HepG2 (cell line): ENCODE measurements around the gene HIVEP2. TPM values are rescaled to one million over a fixed set of nuclear protein-coding genes. Genes with fewer than 3 reads are reported as not detected.

Experiments
- ATAC-seq: fragments of 200-7000 bp; cut with Tn5 transposase; 3 replicates; pipeline ENCODE4 v1.9.1; 2020; ENCODE audit warnings: mild to moderate bottlenecking, moderate library complexity
- BruUV-seq: library from RNA; stranded (reverse); fragments of 400-500 nt; replicated peaks from 2 replicates; lab custom pipeline; 2021; lab: Mats Ljungman, UMichigan
- CTCF ChIA-PET: fragments of 300-600 bp; formaldehyde crosslinking; extraction: SDS; loops from one replicate; lab custom pipeline; 2021; ENCODE audit warnings: low total read pairs, inconsistent platforms, low intra/inter-chr PET ratio; lab: Yijun Ruan, JAX
- POLR2A ChIA-PET: fragments of 350-600 bp; sonication (Branson Sonifier 250); formaldehyde crosslinking; loops from one replicate; lab custom pipeline; 2020; ENCODE audit warnings: antibody characterized with exemption, inconsistent platforms; lab: Yijun Ruan, JAX
- DNase-seq: peaks from one replicate; pipeline ENCODE4 v3.0.0-alpha.2; 2015; ENCODE audit warnings: low spot score
- FAIRE-seq: peaks from 3 replicates; lab custom pipeline; 2011; peaks lifted over from hg19 to GRCh38; lab: Jason Lieb, UNC
- H2AFZ ChIP-seq: one replicate; pipeline ENCODE4 v1.6.1; 2011; ENCODE audit warnings: low read length, inconsistent platforms
- H3K27ac ChIP-seq: fragments of 300-600 bp; 3 replicates; pipeline ENCODE4 v1.8.0; 2011; ENCODE audit warnings: mixed run types, mild to moderate bottlenecking, mixed read lengths, low read length, inconsistent platforms; ENCODE audit not compliant: insufficient read depth; ENCODE audit errors: extremely low read length
- H3K27me3 ChIP-seq, 2 experiments: fragments of 200-600 bp in 1 of 2; 2 replicates in 1 of 2; 3 replicates in 1 of 2; pipeline versions ENCODE4 v1.6.0 to v1.8.0; 2011; ENCODE audit warnings: low read length in 2 of 2, mild to moderate bottlenecking in 2 of 2, moderate library complexity in 2 of 2, inconsistent platforms in 1 of 2; ENCODE audit not compliant: insufficient read depth in 2 of 2, control insufficient read depth in 1 of 2
- H3K36me3 ChIP-seq, 2 experiments: fragments of 200-600 bp in 1 of 2; replicated peaks in 1 of 2; 2 replicates in 1 of 2; 3 replicates in 1 of 2; pipeline versions ENCODE4 v1.5.1 to v1.8.0; 2011; ENCODE audit warnings: low read length in 2 of 2, inconsistent platforms in 1 of 2; ENCODE audit not compliant: insufficient read depth in 2 of 2, control insufficient read depth in 1 of 2
- H3K4me1 ChIP-seq: 2 replicates; pipeline ENCODE4 v1.5.1; 2012; ENCODE audit warnings: low read length, inconsistent platforms; ENCODE audit not compliant: insufficient read depth
- H3K4me2 ChIP-seq: 2 replicates; pipeline ENCODE4 v1.6.0; 2011; ENCODE audit warnings: low read depth, low read length, inconsistent platforms
- H3K4me3 ChIP-seq, 3 experiments: fragments of 200-600 bp in 1 of 3; sonication (generic), shearing (Covaris generic) in 1 of 3; replicated peaks in 1 of 3; 2 replicates each; pipeline ENCODE4 v1.5.1; 2011 to 2016; ENCODE audit warnings: low read length in 3 of 3, inconsistent platforms in 2 of 3, low read depth in 2 of 3, mild to moderate bottlenecking in 2 of 3, control low read depth in 1 of 3, mixed read lengths in 1 of 3; ENCODE audit not compliant: insufficient read depth in 1 of 3
- H3K79me2 ChIP-seq: one replicate; pipeline ENCODE4 v1.6.1; 2011; ENCODE audit warnings: low read length, inconsistent platforms; ENCODE audit not compliant: insufficient read depth
- H3K9ac ChIP-seq: 2 replicates; pipeline ENCODE4 v1.6.0; 2011; ENCODE audit warnings: mild to moderate bottlenecking, low read depth, low read length, inconsistent platforms; ENCODE audit not compliant: insufficient read depth
- H3K9me3 ChIP-seq: 2 replicates; pipeline ENCODE4 v1.5.1; 2012; ENCODE audit warnings: mild to moderate bottlenecking, low read length
- H4K20me1 ChIP-seq: 2 replicates; pipeline ENCODE4 v1.6.0; 2011; ENCODE audit warnings: inconsistent platforms, mild to moderate bottlenecking, low read length, moderate library complexity; ENCODE audit not compliant: insufficient read depth
- ARID2 ChIP-seq: sonication (generic); formaldehyde crosslinking; IDR thresholded peaks from 2 replicates; pipeline ENCODE4 v1.8.1; 2022; ENCODE audit warnings: mild to moderate bottlenecking, missing genetic modification reagents, borderline replicate concordance
- ARNT2 ChIP-seq: sonication (generic); formaldehyde crosslinking; IDR thresholded peaks from 2 replicates; pipeline ENCODE4 v1.8.0; 2022; ENCODE audit warnings: mild to moderate bottlenecking, low read depth, missing genetic modification reagents, moderate library complexity
- CHD4 ChIP-seq: fragments of 200-600 bp; sonication (generic); IDR thresholded peaks from 2 replicates; pipeline ENCODE4 v1.7.0; 2017; ENCODE audit warnings: mild to moderate bottlenecking, low read length, borderline replicate concordance
- CREB1 ChIP-seq, 2 experiments: fragments of 450-650 bp in 1 of 2; IDR thresholded peaks; 2 replicates each; pipeline ENCODE4 v1.6.1; 2016 to 2017; ENCODE audit warnings: control low read depth in 1 of 2, mild to moderate bottlenecking in 1 of 2, missing compliant biosample characterization in 1 of 2, missing genetic modification characterization in 1 of 2
- FOXA1 ChIP-seq, 2 experiments: fragments of 450-650 bp in 1 of 2; sonication (generic) in 1 of 2; formaldehyde crosslinking in 1 of 2; IDR thresholded peaks; 2 replicates each; pipeline versions ENCODE4 v1.4.0 to v1.6.1; 2016 to 2020; ENCODE audit warnings: missing genetic modification reagents in 1 of 2
- HNRNPL ChIP-seq: fragments of 200-400 bp; formaldehyde crosslinking; IDR thresholded peaks from 2 replicates; pipeline ENCODE4 v1.6.1; 2017; ENCODE audit warnings: mild to moderate bottlenecking, low read depth, low read length
- KDM5A ChIP-seq: fragments of 200-600 bp; sonication (generic); IDR thresholded peaks from 2 replicates; pipeline ENCODE4 v1.7.0; 2018; ENCODE audit warnings: antibody characterized with exemption, mild to moderate bottlenecking, low read length, borderline replicate concordance
- PITX1 ChIP-seq: sonication (generic); formaldehyde crosslinking; IDR thresholded peaks from 2 replicates; pipeline ENCODE4 v1.5.1; 2020; ENCODE audit warnings: mild to moderate bottlenecking, missing genetic modification reagents
- RCOR2 ChIP-seq: IDR thresholded peaks from 2 replicates; pipeline ENCODE4 v1.6.1; 2016; ENCODE audit warnings: missing biosample characterization, missing genetic modification reagents
- ZBTB1 ChIP-seq: sonication (generic); formaldehyde crosslinking; IDR thresholded peaks from 2 replicates; pipeline ENCODE4 v1.4.0; 2020; ENCODE audit warnings: missing genetic modification reagents, borderline replicate concordance
- ZKSCAN5 ChIP-seq: sonication (generic); formaldehyde crosslinking; IDR thresholded peaks from 2 replicates; pipeline ENCODE4 v1.5.1; 2020; ENCODE audit warnings: mild to moderate bottlenecking, missing genetic modification reagents
- ZNF18 ChIP-seq: sonication (generic); formaldehyde crosslinking; IDR thresholded peaks from 2 replicates; pipeline ENCODE4 v1.8.0; 2022; ENCODE audit warnings: mild to moderate bottlenecking, missing genetic modification reagents; ENCODE audit not compliant: insufficient replicate concordance
- ZNF230 ChIP-seq: sonication (generic); formaldehyde crosslinking; IDR thresholded peaks from 2 replicates; pipeline ENCODE4 v1.4.0; 2020; ENCODE audit warnings: mild to moderate bottlenecking, missing genetic modification reagents
- ZNF713 ChIP-seq: sonication (generic); formaldehyde crosslinking; IDR thresholded peaks from 2 replicates; pipeline ENCODE4 v1.4.0; 2020; ENCODE audit warnings: mild to moderate bottlenecking, missing genetic modification reagents
- WGBS: methylation state at CpG from one replicate; pipeline ENCODE4 v1.1.6; 2017; ENCODE audit warnings: low lambda C conversion rate; 5-methylcytosine and 5-hydroxymethylcytosine counted together
- in situ Hi-C: cut with HindIII; loops from 2 replicates; pipeline ENCODE4 v1.10.0; 2017; ENCODE audit warnings: low pct_unique_long_range_greater_than_20kb; ENCODE audit not compliant: extremely low pct_ligation_motif_present
- intact Hi-C: fragments of 100-400 bp; cut with micrococcal nuclease; formaldehyde crosslinking; loops from one replicate; pipeline ENCODE4 v1.10.0; 2022; ENCODE audit not compliant: unreplicated experiment
- polyA plus RNA-seq, 8 experiments: library from polyadenylated mRNA; depleted of rRNA in 3 of 8; stranded (reverse) in 7 of 8; unstranded in 1 of 8; fragments of >200 nt; fragmentation: Illumina TruSeq in 4 of 8; extraction: Trizol in 4 of 8; gene quantifications; 2 replicates each; pipeline versions ENCODE4 v1.2.1 to v1.2.3, GENCODE V29; 2011 to 2016; ENCODE audit warnings: low read depth in 4 of 8, missing spikeins in 1 of 8, mixed read lengths in 1 of 8; ENCODE audit not compliant: insufficient read depth in 1 of 8
- total RNA-seq, 5 experiments: library from RNA; depleted of rRNA; stranded (reverse); fragments of >200 nt; fragmentation: Illumina TruSeq; extraction: Trizol; gene quantifications; 2 replicates each; pipeline ENCODE4 v1.2.3, GENCODE V29; 2016; ENCODE audit warnings: low read depth in 1 of 5

HIVEP2 gene
- total and polyA plus RNA-seq, 2 of the 13 experiments (the other 11 are each of a cell fraction or from before 2014, with no cell fraction given) = 3.4 to 12.9 TPM

- H3K27me3 ChIP-seq = no peaks in the 10 kb centered on the region; a peak in 1 of 5 replicates
- H3K27ac ChIP-seq = peak overlapping the region; percentile 99
- H3K79me2 ChIP-seq = peaks cover 34% of the 10 kb centered on the region
- peaks cover 14% of the 10 kb centered on the region; the same call in 1 of the 2 replicates for H4K20me1 ChIP-seq
- H3K4me3 ChIP-seq = peak overlapping the region; percentile 84 to 99 (median 93)
- DNase-seq (no peak), FAIRE-seq (no peak), ATAC-seq (no peak)
- ChIA-PET POLR2A (interaction anchor here (1.4 to 3.8 kb wide), 10 partner anchors 14 to 524 kb away, joined by 3 to 28 read pairs (median 10); partner anchors contain the start of genes ADAT2, AIG1, HIVEP2 and PEX3), CTCF (no interaction called here)
- TF ChIP-seq HNRNPL (0 out of 2 replicates have a peak, but pooled peaks have one; percentile 2), PITX1 (no peak), ZNF18 (peak; percentile 15), RCOR2 (CRISPR knock-in tag) (no peak), ARNT2 (CRISPR knock-in tag) (no peak), ZNF230 (CRISPR knock-in tag) (no peak), ZKSCAN5 (no peak), CHD4 (peak; percentile 47; the same call in 1 of the 2 replicates), KDM5A (0 out of 2 replicates have a peak, but pooled peaks have one; percentile 20), ARID2 (CRISPR knock-in tag) (0 out of 2 replicates have a peak, but pooled peaks have one; percentile 0), ZNF713 (no peak), CREB1 (IDR thresholded peaks at IDR 0.05) (no peak), CREB1 (CRISPR knock-in tag; IDR thresholded peaks at IDR 0.05) (peak; percentile 6; the same call in 1 of the 2 replicates), FOXA1 (IDR thresholded peaks at IDR 0.05) (no peak), FOXA1 (CRISPR knock-in tag; IDR thresholded peaks at IDR 0.05) (no peak), ZBTB1 (CRISPR knock-in tag) (no peak)
- in situ Hi-C loops = no loop called here
- TSS peak; percentile 87 for BruUV-seq
- peaks cover 38% of the 10 kb centered on the region for H3K4me1 ChIP-seq
- H3K9ac ChIP-seq = peak overlapping the region; percentile 100
- H2AFZ ChIP-seq = no peak overlapping the region
- 16% methylated on average over 2 of the region's 2 CpGs for WGBS
- H3K36me3 ChIP-seq = no peaks in the 10 kb centered on the region; a peak in 2 of 5 replicates
- intact Hi-C loops = loop anchor here (1.0 to 5.0 kb wide), 6 partner anchors 17 to 229 kb away; partner anchors contain the start of gene AIG1
- H3K9me3 ChIP-seq = no peaks in the 10 kb centered on the region
- peak overlapping the region; percentile 92 for H3K4me2 ChIP-seq
Measured at GRCh38 chr6:142926177-142926493, 18.8 kb downstream of the HIVEP2 start.
